ENCODE measurements around the gene SBF2.
A peak's percentile ranks its signal among the peaks of the same experiment; 100 is the strongest.

Gene SBF2

GRCh38 chr11:10293423-10294289, at the start of gene SBF2:
Gene SBF2 (minus strand): TSS chr11:10294219. CDS start chr11:10294069, 150 bp downstream.
- no peak for DNase-seq (ENCODE audit: low read depth)
- in situ Hi-C loops (cut with HindIII; ENCODE audit: low sequenced_read_pairs): no loop called here
- TF ChIP-seq, protein P1, sequence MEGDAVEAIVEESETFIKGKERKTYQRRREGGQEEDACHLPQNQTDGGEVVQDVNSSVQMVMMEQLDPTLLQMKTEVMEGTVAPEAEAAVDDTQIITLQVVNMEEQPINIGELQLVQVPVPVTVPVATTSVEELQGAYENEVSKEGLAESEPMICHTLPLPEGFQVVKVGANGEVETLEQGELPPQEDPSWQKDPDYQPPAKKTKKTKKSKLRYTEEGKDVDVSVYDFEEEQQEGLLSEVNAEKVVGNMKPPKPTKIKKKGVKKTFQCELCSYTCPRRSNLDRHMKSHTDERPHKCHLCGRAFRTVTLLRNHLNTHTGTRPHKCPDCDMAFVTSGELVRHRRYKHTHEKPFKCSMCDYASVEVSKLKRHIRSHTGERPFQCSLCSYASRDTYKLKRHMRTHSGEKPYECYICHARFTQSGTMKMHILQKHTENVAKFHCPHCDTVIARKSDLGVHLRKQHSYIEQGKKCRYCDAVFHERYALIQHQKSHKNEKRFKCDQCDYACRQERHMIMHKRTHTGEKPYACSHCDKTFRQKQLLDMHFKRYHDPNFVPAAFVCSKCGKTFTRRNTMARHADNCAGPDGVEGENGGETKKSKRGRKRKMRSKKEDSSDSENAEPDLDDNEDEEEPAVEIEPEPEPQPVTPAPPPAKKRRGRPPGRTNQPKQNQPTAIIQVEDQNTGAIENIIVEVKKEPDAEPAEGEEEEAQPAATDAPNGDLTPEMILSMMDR (IDR thresholded peaks at IDR 0.05; ENCODE audit: low read depth, low read length, missing control alignments): no peak

GRCh38 chr11:10338287-10338686, 44.3 kb upstream of the SBF2 start:
- no peak for DNase-seq (ENCODE audit: low read depth)
- TF ChIP-seq, protein P1 (IDR thresholded peaks at IDR 0.05; ENCODE audit: low read depth, low read length, missing control alignments): no peak
- no peak overlapping the region for H3K4me3 ChIP-seq (ENCODE audit: low read depth, low read length)
- in situ Hi-C loops (cut with HindIII; ENCODE audit: low sequenced_read_pairs): no loop called here

More at GRCh38 chr11:10293423-10294289, at the start of gene SBF2:
- H3K4me3 ChIP-seq (ENCODE audit: low read depth, low read length): peak within 1 kb of the TSS; percentile 72

DNA sequence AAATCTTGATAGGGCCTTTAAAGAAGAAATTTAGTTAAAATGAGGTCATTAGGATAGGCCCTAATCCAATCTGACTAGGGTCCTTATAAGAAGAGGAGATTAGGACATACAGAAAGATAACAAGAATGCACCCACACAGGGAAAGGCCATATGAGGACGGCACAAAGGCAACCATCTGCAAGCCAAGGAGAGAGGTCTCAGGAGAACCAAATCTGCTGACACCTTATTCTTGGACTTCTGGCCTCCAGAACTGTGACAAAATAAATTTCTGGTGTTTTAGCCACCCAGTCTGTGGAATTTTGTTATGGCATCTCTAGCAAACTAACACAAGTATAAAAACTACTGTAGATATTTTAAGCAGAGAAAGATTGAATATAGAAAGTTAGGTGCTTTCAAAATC, 39.5 kb upstream of the SBF2 start:
- DNase-seq (ENCODE audit: low read depth): no peak
- H3K4me3 ChIP-seq (ENCODE audit: low read depth, low read length): no peak overlapping the region
- in situ Hi-C loops (cut with HindIII; ENCODE audit: low sequenced_read_pairs): no loop called here
- TF ChIP-seq, protein P1 (IDR thresholded peaks at IDR 0.05; ENCODE audit: low read depth, low read length, missing control alignments): no peak

GRCh38 chr11:10331548-10332289, 37.7 kb upstream of the SBF2 start:
- no peak overlapping the region for H3K4me3 ChIP-seq (ENCODE audit: low read depth, low read length)
- TF ChIP-seq, protein P1 (IDR thresholded peaks at IDR 0.05; ENCODE audit: low read depth, low read length, missing control alignments): no peak
- no peak for DNase-seq (ENCODE audit: low read depth)
- in situ Hi-C loops (cut with HindIII; ENCODE audit: low sequenced_read_pairs): no loop called here

- no peak overlapping the region for H3K4me3 ChIP-seq (ENCODE audit: low read depth, low read length)
- TF ChIP-seq, protein P1 (IDR thresholded peaks at IDR 0.05; ENCODE audit: low read depth, low read length, missing control alignments): no peak
- in situ Hi-C loops (cut with HindIII; ENCODE audit: low sequenced_read_pairs): no loop called here
- DNase-seq (ENCODE audit: low read depth): peak; percentile 74
These were observed 35.9 kb upstream of the SBF2 start for GRCh38 chr11:10329935-10330334.

DNA sequence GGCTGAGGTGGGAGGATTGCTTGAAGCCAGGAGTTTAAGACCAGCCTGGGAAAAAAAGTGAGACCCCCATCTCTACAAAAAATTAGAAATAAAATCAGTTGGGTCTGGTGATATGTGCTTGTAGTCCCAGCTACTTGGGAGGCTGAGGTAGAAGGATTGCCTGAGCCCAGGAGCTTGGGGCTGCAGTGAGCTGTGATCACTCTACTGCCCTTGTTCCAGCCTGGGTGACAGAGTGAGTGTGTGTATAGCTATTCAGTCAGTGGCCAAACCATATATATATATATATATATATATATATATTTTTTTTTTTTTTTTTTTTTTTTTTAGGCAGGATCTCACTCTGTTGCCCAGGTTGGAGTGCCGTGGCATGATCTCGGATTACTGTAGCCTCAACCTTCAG, 35.3 kb upstream of the SBF2 start:
- DNase-seq (ENCODE audit: low read depth): no peak
- no peak overlapping the region for H3K4me3 ChIP-seq (ENCODE audit: low read depth, low read length)
- TF ChIP-seq, protein P1 (IDR thresholded peaks at IDR 0.05; ENCODE audit: low read depth, low read length, missing control alignments): no peak
- in situ Hi-C loops (cut with HindIII; ENCODE audit: low sequenced_read_pairs): no loop called here
